ENCODE data around the gene CTNNA2. TPM values are rescaled to one million over a fixed set of nuclear protein-coding genes. Genes with fewer than 3 reads are reported as not detected.

Gene CTNNA2
- total and polyA plus RNA-seq, 11 donors, result 0.20 to 0.81 TPM; not detected in 9

DNA sequence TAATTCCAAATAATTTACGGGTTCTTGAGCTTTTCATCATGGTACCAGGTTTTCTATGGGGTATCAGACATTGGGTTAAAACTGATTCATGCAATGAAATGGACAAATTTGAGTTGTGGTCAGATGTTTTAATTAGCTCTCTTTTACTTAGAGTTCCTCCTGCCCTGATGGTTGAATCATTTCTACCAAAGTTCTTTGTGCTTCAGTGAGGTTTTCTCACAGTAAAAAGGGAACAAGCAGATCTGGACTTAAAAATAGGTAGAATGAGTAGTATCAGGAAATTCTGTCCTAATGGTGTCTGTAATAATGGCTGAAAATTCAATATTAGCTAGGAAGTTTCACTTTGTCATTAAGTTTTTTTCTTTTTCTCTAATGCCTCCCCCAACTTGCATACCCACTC, 951.4 kb downstream of the CTNNA2 start:
- Histone ChIP-seq H3K4me3 (no peak overlapping the region), H3K27me3 (peaks cover 0 to 4% (median 0%) of the 10 kb centered on the region in 9 donors), H3K4me1 (no peaks in the 10 kb centered on the region), H3K27ac (no peak overlapping the region), H3K36me3 (no peaks in the 10 kb centered on the region), H3K9me3 (no peaks in the 10 kb centered on the region)
- no peak for ATAC-seq
- no peak for DNase-seq
- TF ChIP-seq POLR2A (IDR thresholded peaks at IDR 0.05), result no peak
- TF ChIP-seq, protein P1, sequence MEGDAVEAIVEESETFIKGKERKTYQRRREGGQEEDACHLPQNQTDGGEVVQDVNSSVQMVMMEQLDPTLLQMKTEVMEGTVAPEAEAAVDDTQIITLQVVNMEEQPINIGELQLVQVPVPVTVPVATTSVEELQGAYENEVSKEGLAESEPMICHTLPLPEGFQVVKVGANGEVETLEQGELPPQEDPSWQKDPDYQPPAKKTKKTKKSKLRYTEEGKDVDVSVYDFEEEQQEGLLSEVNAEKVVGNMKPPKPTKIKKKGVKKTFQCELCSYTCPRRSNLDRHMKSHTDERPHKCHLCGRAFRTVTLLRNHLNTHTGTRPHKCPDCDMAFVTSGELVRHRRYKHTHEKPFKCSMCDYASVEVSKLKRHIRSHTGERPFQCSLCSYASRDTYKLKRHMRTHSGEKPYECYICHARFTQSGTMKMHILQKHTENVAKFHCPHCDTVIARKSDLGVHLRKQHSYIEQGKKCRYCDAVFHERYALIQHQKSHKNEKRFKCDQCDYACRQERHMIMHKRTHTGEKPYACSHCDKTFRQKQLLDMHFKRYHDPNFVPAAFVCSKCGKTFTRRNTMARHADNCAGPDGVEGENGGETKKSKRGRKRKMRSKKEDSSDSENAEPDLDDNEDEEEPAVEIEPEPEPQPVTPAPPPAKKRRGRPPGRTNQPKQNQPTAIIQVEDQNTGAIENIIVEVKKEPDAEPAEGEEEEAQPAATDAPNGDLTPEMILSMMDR (IDR thresholded peaks at IDR 0.05), result no peak
- WGBS, 4 donors, result 0 to 92% (median 47%) methylated on average over 1 of the region's 1 CpG
- intact Hi-C loops (cut with DNase I), result no loop called here

DNA sequence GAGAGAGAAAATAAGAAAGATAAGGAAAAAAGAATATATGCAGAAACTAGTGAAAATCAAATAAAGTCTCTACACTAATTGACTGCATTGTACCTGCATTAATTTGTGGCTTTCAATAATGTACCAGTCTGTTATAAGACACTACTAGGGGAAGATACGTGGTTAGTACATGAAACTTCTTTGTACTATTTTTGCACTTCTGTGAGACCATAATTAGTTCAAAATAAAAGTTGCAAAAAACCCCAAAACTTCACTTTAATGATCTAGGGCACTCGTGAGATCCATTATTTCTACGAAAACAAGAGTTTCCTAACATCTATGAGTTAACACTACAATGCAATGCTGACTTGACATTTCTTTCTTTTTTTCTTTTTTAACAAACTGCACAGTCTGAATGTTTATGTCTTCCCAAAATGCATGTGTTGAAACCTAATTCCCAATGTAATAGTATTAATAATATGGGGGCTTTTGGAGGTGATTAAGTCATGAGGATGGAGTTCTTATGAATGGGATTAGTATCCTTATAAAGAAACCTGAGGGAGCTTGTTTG, 954.5 kb downstream of the CTNNA2 start:
- Histone ChIP-seq H3K27ac (no peak overlapping the region), H3K27me3 (peaks cover 0 to 3% (median 0%) of the 10 kb centered on the region in 9 donors), H3K36me3 (no peaks in the 10 kb centered on the region), H3K4me3 (no peak overlapping the region), H3K4me1 (no peaks in the 10 kb centered on the region), H3K9me3 (no peaks in the 10 kb centered on the region)
- ATAC-seq (no peak), DNase-seq (no peak)
- WGBS, 4 donors, result 89 to 93% (median 92%) methylated on average over 3 of the region's 3 CpGs
- TF ChIP-seq, protein P1 (IDR thresholded peaks at IDR 0.05), result no peak
- TF ChIP-seq POLR2A (IDR thresholded peaks at IDR 0.05), result no peak
- intact Hi-C loops (cut with DNase I), result no loop called here

DNA sequence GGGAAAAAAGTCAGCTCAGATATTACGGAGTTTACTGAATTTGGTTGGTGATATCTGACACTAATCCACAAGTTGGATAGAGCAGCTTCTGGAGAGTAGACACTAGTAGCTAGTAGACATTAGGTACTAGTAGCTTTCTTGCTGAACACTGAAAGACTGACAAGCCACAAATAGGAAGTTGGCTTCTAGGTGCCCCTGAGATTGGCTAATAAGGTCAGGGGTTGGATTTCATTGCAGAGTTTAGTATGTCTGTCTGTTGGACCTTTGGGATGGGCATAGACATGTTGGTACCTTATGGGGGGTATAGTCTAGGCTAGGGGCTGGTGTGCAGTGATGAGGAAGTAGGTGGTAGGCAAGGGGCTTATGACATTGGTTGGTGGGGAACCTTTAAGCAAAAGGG, 956.6 kb downstream of the CTNNA2 start:
- H3K4me3 ChIP-seq, result no peak overlapping the region
- TF ChIP-seq, protein P1 (IDR thresholded peaks at IDR 0.05), result no peak

DNA sequence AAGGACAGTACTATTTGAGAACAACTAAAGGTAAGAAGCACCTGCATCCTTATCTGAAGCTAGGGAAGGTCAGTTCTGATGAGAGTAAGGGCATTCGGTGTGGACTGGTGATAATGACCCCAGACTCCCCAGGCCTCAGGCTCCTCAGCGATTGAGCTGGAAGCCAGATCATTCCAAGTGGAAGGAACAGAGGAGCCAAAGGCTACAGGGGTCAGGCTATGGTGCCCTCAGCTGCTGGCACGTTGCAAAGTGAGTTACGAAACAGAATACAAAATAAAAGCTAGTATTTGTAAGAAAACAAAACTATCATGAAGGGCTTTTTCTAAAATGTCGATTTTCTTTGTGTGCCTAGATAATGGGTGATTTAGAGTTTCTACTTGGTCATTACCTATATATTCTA, 960.2 kb downstream of the CTNNA2 start:
- Histone ChIP-seq H3K4me3 (no peak overlapping the region), H3K27me3 (no peaks in the 10 kb centered on the region), H3K9me3 (no peaks in the 10 kb centered on the region), H3K36me3 (no peaks in the 10 kb centered on the region), H3K27ac (no peak overlapping the region), H3K4me1 (peaks cover 0 to 16% (median 1%) of the 10 kb centered on the region in 12 donors)
- no peak for ATAC-seq
- 81 to 88% (median 84%) methylated on average over 5 of the region's 5 CpGs for WGBS, 4 donors
- DNase-seq, result no peak
- TF ChIP-seq POLR2A (IDR thresholded peaks at IDR 0.05), result no peak
- TF ChIP-seq, protein P1 (IDR thresholded peaks at IDR 0.05), result no peak
- intact Hi-C loops (cut with DNase I), result no loop called here

More for the DNA sequence above, 956.6 kb downstream of the CTNNA2 start:
- intact Hi-C loops (cut with DNase I), result no loop called here
- H3K4me1 ChIP-seq, result no peaks in the 10 kb centered on the region
- no peaks in the 10 kb centered on the region for H3K27me3 ChIP-seq
- WGBS, 4 donors, result 80 to 86% (median 82%) methylated on average over 1 of the region's 1 CpG
- no peak for ATAC-seq
- H3K36me3 ChIP-seq, result no peaks in the 10 kb centered on the region
- DNase-seq, result no peak
- H3K9me3 ChIP-seq, result no peaks in the 10 kb centered on the region
- H3K27ac ChIP-seq, result no peak overlapping the region
